ENCODE measurements around the gene GALNT12. TPM values are rescaled to one million over a fixed set of nuclear protein-coding genes. Genes with fewer than 3 reads are reported as not detected.

The GALNT12 gene
- total and polyA plus RNA-seq, 4 donors: 0.16 to 1.4 (median 0.25) TPM; not detected in 1

DNA sequence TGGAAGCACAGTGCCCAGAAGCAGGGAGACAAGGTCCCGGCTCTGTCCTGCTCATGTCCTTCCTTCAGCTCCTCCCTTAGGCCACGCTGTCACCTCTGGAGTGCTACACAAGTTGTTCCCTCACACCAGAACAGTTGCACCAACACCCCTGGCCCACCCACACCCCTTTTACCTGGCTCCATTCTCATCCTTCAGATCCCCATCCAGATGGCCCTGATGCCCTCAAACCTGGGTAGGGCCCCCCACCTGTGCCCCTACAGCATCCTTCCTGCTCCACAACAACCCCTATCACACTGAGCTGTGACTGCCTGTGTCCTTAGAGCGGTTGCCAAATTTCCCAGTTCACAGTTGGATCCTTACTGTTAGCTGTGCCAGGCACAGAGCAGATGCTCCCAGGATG lies 40.3 kb upstream of the GALNT12 start:
- no peak for DNase-seq (ENCODE audit: low spot score)
- Histone ChIP-seq H3K36me3 (ENCODE audit: control insufficient read depth in 4 of 4, insufficient read depth in 3 of 4, low read depth in 1 of 4, low read length in 3 of 4) (peaks cover 0 to 15% (median 1%) of the 10 kb centered on the region in 4 donors), H3K9me3 (ENCODE audit: control insufficient read depth in 4 of 4, low read length in 3 of 4) (no peaks in the 10 kb centered on the region), H3K4me3 (ENCODE audit: low read depth in 1 of 3, low read length in 3 of 3) (no peak overlapping the region), H3K27ac (ENCODE audit: low read depth in 1 of 2, low read length in 2 of 2) (no peak overlapping the region), H3K4me1 (ENCODE audit: control insufficient read depth in 4 of 4, insufficient read depth in 4 of 4, low read length in 3 of 4) (no peaks in the 10 kb centered on the region), H3K27me3 (ENCODE audit: control insufficient read depth in 4 of 4, insufficient read depth in 4 of 4, low read length in 3 of 4) (no peaks in the 10 kb centered on the region), H3K9ac (ENCODE audit: low read depth in 1 of 2, low read length in 2 of 2) (no peak overlapping the region)
- 97% methylated on average over 3 of the region's 3 CpGs for WGBS
- TF ChIP-seq GABPA (IDR thresholded peaks at IDR 0.05 in 1 of 2, conservative IDR thresholded peaks at IDR 0.05 in 1 of 2) (no peak), HNF4G (IDR thresholded peaks at IDR 0.05) (no peak), TAF1 (conservative IDR thresholded peaks at IDR 0.05) (no peak), HNF4A (conservative IDR thresholded peaks at IDR 0.05) (no peak), RAD21 (IDR thresholded peaks at IDR 0.05) (no peak), JUND (IDR thresholded peaks at IDR 0.05) (no peak), RXRA (IDR thresholded peaks at IDR 0.05) (no peak), YY1 (IDR thresholded peaks at IDR 0.05) (no peak), FOXA1 (IDR thresholded peaks at IDR 0.05) (no peak), NR2F2 (IDR thresholded peaks at IDR 0.05) (no peak), FOXA2 (IDR thresholded peaks at IDR 0.05) (no peak), SP1 (IDR thresholded peaks at IDR 0.05) (no peak), EGR1 (IDR thresholded peaks at IDR 0.05; ENCODE audit: low read depth in 2 of 2) (no peak)
- TF ChIP-seq, protein P1, sequence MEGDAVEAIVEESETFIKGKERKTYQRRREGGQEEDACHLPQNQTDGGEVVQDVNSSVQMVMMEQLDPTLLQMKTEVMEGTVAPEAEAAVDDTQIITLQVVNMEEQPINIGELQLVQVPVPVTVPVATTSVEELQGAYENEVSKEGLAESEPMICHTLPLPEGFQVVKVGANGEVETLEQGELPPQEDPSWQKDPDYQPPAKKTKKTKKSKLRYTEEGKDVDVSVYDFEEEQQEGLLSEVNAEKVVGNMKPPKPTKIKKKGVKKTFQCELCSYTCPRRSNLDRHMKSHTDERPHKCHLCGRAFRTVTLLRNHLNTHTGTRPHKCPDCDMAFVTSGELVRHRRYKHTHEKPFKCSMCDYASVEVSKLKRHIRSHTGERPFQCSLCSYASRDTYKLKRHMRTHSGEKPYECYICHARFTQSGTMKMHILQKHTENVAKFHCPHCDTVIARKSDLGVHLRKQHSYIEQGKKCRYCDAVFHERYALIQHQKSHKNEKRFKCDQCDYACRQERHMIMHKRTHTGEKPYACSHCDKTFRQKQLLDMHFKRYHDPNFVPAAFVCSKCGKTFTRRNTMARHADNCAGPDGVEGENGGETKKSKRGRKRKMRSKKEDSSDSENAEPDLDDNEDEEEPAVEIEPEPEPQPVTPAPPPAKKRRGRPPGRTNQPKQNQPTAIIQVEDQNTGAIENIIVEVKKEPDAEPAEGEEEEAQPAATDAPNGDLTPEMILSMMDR (IDR thresholded peaks at IDR 0.05; ENCODE audit: low read depth, low read length, missing input control): no peak
- TF ChIP-seq, protein P2, sequence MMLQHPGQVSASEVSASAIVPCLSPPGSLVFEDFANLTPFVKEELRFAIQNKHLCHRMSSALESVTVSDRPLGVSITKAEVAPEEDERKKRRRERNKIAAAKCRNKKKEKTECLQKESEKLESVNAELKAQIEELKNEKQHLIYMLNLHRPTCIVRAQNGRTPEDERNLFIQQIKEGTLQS (IDR thresholded peaks at IDR 0.05): no peak
- TF ChIP-seq, protein P3, sequence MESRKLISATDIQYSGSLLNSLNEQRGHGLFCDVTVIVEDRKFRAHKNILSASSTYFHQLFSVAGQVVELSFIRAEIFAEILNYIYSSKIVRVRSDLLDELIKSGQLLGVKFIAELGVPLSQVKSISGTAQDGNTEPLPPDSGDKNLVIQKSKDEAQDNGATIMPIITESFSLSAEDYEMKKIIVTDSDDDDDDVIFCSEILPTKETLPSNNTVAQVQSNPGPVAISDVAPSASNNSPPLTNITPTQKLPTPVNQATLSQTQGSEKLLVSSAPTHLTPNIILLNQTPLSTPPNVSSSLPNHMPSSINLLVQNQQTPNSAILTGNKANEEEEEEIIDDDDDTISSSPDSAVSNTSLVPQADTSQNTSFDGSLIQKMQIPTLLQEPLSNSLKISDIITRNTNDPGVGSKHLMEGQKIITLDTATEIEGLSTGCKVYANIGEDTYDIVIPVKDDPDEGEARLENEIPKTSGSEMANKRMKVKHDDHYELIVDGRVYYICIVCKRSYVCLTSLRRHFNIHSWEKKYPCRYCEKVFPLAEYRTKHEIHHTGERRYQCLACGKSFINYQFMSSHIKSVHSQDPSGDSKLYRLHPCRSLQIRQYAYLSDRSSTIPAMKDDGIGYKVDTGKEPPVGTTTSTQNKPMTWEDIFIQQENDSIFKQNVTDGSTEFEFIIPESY (IDR thresholded peaks at IDR 0.05): no peak
- TF ChIP-seq, protein P4, sequence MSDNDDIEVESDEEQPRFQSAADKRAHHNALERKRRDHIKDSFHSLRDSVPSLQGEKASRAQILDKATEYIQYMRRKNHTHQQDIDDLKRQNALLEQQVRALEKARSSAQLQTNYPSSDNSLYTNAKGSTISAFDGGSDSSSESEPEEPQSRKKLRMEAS (IDR thresholded peaks at IDR 0.05): no peak
- TF ChIP-seq, protein P5, sequence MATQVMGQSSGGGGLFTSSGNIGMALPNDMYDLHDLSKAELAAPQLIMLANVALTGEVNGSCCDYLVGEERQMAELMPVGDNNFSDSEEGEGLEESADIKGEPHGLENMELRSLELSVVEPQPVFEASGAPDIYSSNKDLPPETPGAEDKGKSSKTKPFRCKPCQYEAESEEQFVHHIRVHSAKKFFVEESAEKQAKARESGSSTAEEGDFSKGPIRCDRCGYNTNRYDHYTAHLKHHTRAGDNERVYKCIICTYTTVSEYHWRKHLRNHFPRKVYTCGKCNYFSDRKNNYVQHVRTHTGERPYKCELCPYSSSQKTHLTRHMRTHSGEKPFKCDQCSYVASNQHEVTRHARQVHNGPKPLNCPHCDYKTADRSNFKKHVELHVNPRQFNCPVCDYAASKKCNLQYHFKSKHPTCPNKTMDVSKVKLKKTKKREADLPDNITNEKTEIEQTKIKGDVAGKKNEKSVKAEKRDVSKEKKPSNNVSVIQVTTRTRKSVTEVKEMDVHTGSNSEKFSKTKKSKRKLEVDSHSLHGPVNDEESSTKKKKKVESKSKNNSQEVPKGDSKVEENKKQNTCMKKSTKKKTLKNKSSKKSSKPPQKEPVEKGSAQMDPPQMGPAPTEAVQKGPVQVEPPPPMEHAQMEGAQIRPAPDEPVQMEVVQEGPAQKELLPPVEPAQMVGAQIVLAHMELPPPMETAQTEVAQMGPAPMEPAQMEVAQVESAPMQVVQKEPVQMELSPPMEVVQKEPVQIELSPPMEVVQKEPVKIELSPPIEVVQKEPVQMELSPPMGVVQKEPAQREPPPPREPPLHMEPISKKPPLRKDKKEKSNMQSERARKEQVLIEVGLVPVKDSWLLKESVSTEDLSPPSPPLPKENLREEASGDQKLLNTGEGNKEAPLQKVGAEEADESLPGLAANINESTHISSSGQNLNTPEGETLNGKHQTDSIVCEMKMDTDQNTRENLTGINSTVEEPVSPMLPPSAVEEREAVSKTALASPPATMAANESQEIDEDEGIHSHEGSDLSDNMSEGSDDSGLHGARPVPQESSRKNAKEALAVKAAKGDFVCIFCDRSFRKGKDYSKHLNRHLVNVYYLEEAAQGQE (IDR thresholded peaks at IDR 0.05): no peak
